Renal pelvis (tissue), 12 donors: Measurements from ENCODE around the gene PTPN11. TPM values are rescaled to one million over a fixed set of nuclear protein-coding genes. Genes with fewer than 3 reads are reported as not detected.
"Not testable (repeated sequence)": the region's sequence is repeated elsewhere in the genome, so short reads cannot be mapped to it uniquely, and the experiment has no call there.

Experiments
- DNase-seq: peaks from one replicate; pipeline ENCODE4 v3.0.0-alpha.2; 2013
- long read RNA-seq, 16 experiments: transcript quantifications; one replicate each; lab custom pipeline, GENCODE V29; 2026
- polyA plus RNA-seq, 3 donors: library from polyadenylated mRNA; unstranded; fragments of 120-200 nt; gene quantifications; one replicate each; pipeline ENCODE4 v1.2.1, GENCODE V29; 2013; ENCODE audit not compliant: insufficient read length in 3 of 3

The PTPN11 gene
- polyA plus RNA-seq: 10 to 100 TPM; 72.1 to 81.8 (median 74.8) TPM
- long read RNA-seq, donor 1, full-length matches to known transcripts: 2 of 2 reads
- long read RNA-seq, donor 1, partial matches to known transcripts: 0 of 2 reads
- long read RNA-seq, donor 1, other reads (novel, unspliced or antisense): 0 of 2 reads
- long read RNA-seq, donor 2, full-length matches to known transcripts: 8 of 13 reads
- long read RNA-seq, donor 2, partial matches to known transcripts: 5 of 13 reads
- long read RNA-seq, donor 2, other reads (novel, unspliced or antisense): 0 of 13 reads
- long read RNA-seq, donor 3, full-length matches to known transcripts: 1 of 9 reads
- long read RNA-seq, donor 3, partial matches to known transcripts: 8 of 9 reads
- long read RNA-seq, donor 3, other reads (novel, unspliced or antisense): 0 of 9 reads
- long read RNA-seq, donor 4, full-length matches to known transcripts: 3 of 8 reads
- long read RNA-seq, donor 4, partial matches to known transcripts: 5 of 8 reads
- long read RNA-seq, donor 4, other reads (novel, unspliced or antisense): 0 of 8 reads
- long read RNA-seq, donor 5, full-length matches to known transcripts: 3 of 24 reads
- long read RNA-seq, donor 5, partial matches to known transcripts: 21 of 24 reads
- long read RNA-seq, donor 5, other reads (novel, unspliced or antisense): 0 of 24 reads
- long read RNA-seq, donor 6, full-length matches to known transcripts: 12 of 12 reads
- long read RNA-seq, donor 6, partial matches to known transcripts: 0 of 12 reads
- long read RNA-seq, donor 6, other reads (novel, unspliced or antisense): 0 of 12 reads
- long read RNA-seq, donor 7, full-length matches to known transcripts: 11 of 32 reads
- long read RNA-seq, donor 7, partial matches to known transcripts: 21 of 32 reads
- long read RNA-seq, donor 7, other reads (novel, unspliced or antisense): 0 of 32 reads
- long read RNA-seq, donor 8: 0 reads
- long read RNA-seq, donor 9, full-length matches to known transcripts: 5 of 5 reads
- long read RNA-seq, donor 9, partial matches to known transcripts: 0 of 5 reads
- long read RNA-seq, donor 9, other reads (novel, unspliced or antisense): 0 of 5 reads
- long read RNA-seq, donor 10, full-length matches to known transcripts: 4 of 13 reads
- long read RNA-seq, donor 10, partial matches to known transcripts: 9 of 13 reads
- long read RNA-seq, donor 10, other reads (novel, unspliced or antisense): 0 of 13 reads
- long read RNA-seq, donor 11, full-length matches to known transcripts: 5 of 5 reads
- long read RNA-seq, donor 11, partial matches to known transcripts: 0 of 5 reads
- long read RNA-seq, donor 11, other reads (novel, unspliced or antisense): 0 of 5 reads
- long read RNA-seq, donor 12, full-length matches to known transcripts: 15 of 49 reads
- long read RNA-seq, donor 12, partial matches to known transcripts: 34 of 49 reads
- long read RNA-seq, donor 12, other reads (novel, unspliced or antisense): 0 of 49 reads
- long read RNA-seq, donor 13: 0 reads
- long read RNA-seq, donor 14: 0 reads
- long read RNA-seq, donor 15, full-length matches to known transcripts: 12 of 17 reads
- long read RNA-seq, donor 15, partial matches to known transcripts: 5 of 17 reads
- long read RNA-seq, donor 15, other reads (novel, unspliced or antisense): 0 of 17 reads
- long read RNA-seq, donor 16, full-length matches to known transcripts: 6 of 18 reads
- long read RNA-seq, donor 16, partial matches to known transcripts: 12 of 18 reads
- long read RNA-seq, donor 16, other reads (novel, unspliced or antisense): 0 of 18 reads

DNA sequence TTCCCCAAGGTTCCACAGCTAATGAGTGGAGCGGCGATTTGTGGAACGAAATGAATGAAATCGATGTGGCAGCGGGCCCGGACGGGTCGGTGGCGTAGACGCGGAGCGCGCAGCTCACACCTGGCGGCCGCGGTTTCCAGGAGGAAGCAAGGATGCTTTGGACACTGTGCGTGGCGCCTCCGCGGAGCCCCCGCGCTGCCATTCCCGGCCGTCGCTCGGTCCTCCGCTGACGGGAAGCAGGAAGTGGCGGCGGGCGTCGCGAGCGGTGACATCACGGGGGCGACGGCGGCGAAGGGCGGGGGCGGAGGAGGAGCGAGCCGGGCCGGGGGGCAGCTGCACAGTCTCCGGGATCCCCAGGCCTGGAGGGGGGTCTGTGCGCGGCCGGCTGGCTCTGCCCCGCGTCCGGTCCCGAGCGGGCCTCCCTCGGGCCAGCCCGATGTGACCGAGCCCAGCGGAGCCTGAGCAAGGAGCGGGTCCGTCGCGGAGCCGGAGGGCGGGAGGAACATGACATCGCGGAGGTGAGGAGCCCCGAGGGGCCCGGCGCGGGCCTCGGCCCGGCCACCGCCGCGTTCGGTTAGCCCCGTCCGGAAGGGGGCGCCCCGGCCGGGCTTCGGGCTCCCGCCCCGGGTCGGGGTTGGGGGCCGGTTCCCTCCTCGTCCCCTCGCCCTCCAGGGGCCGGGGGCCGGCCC, at the start of gene PTPN11:
Gene PTPN11 (plus strand): TSS at position 340 of the 689 bp plus-strand sequence. CDS start 165 bp downstream, at position 505.
- DNase-seq: peak; percentile 87

DNA sequence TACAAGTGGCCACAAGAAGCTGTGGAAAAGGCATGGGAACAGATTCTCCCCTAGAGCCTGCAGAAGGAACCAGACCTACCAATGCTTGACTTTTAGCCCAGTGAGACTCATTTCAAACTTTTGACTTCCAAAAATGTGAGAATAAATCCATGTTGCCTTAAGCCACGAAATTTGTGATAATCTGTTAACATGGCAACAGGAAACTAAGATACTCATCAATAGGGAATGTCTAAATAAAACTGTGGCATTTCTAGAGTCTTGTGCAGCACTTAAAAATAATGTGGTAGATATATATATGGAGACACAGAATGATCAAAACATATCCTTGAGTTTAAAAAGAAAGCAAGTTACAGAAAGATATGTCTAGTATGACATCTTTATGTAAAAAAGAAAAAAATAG, 48.5 kb upstream of the PTPN11 start:
- no peak for DNase-seq

DNA sequence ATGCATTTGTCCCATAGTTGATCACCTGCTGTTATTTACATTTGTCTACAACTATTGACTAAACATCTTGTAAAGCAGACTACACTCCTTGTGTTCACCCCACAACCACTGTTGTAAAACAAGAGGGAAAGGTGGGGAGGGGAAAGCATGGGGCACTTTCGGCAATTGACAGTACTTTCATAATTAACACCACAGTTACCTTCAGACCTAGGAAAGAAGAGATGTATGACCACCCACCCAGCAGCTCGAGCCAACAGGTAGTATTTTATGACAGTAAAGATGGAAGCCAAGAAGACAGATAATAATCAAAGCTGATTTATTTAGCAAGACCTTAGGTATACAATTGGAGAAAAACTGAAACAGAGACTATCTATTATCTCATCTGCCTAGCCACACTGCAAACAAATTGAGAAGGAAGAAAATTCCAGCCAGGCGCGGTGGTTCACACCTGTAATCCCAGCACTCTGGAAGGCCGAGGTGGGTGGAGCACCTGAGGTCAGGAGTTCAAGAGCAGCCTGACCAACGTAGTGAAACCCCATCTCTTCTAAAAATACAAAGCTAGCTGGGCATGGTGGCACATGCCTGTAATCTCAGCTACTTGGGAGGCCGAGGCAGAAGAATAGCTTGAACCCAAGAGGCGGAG, 47.8 kb upstream of the PTPN11 start:
- no peak for DNase-seq

DNA sequence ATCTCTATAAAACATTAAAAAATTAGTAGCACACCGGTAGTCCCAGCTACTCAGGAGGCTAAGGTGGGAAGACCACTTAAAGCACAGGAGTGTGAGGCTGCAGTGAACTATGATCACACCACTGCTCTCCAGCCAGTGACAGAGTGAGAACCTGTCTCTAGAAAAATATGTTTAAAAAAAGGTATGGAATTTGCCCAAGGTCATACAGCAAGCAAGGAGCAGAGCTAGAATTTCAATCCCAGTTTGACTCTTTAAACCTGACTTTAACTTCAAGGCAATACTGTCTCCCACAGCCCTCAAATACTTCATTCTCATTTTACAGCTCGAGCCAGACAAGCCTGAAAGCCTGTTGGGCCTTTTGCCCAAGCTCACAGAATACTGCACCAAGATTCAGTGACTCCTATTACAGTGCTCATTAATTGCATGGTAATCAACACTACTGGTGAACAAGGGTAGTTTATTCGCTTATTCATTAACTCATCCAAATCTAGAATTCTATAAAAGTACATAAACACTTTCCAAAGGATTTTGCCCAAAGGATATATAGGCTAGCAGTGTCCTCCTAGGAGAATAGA, 44.5 kb upstream of the PTPN11 start:
- DNase-seq: no peak

DNA sequence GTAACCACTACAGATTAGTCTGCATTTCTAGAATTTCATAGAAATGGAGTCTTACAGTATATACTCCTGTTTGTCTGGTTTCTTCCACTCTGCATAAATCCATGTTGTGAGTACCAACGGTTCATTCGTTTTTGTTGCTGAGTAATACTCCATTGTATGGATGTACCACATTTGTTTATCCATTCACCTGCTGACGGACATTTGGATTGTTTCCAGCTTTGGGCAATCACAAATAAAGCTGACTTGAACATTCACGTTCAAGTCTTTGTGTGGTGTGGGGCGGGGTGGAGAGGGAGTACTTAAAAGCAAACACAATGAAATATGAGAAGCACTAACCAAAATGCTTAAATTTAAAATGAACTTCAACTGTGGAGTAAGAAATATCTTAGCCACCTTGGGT, 43.6 kb upstream of the PTPN11 start:
- DNase-seq: no peak

DNA sequence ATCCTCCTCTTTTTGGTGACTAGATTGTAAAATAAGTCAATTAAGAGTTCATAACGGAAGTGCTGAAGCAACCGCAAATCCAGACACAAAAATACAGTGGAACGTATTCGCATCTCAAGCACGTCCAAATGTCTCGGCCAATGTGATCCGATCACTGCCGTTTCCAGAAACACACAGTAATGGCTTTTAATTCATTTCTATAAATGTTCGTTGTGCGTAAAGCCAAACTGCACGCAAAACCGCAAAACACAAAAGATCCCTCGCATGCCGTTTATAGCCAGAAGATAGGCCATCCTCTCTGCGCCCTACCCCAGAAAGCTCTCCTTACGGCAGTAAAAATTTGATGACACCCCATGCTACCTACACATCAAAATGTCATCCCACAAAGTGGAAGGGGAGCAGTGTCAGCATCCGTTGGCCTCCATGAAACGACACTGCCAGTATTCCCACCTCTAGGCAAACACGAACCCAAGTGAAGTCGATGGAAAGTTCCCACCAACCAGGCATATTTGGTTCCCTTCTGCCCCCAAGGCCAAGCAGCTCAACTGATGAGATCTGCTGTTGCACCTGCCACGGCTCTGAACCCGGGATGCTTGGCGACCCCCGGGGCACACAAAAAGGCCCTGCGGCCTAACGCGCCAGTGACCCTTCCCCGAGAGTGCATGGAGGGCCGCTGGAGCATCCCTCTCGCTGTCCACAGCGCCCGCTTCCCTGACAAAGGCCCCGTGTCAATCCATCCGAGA, 37.9 kb upstream of the PTPN11 start:
- DNase-seq: no peak

DNA sequence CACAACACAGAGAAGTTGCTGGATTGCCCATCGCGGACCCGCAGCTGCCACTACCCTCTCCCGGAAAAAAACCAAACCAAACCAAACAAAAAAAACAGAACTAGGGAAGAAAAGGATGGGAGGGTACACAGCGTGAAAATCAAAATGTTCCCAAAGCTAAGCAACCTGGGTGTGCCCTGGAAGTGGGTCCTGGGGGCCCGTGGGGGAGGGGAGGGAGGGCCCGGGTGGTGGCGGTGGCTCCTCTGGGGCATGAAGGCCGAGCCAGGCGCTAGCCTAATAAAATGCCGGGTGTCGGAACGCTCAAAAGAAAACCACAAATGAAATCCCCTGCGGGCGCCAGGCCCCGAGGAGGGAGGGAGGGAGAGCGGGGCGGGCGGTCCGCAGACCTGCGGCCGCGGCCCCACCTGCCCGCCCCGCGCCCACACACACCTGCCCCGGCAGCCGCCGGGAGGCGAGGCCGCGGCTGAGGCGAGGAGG, 37.3 kb upstream of the PTPN11 start:
- peak; percentile 23 for DNase-seq

DNA sequence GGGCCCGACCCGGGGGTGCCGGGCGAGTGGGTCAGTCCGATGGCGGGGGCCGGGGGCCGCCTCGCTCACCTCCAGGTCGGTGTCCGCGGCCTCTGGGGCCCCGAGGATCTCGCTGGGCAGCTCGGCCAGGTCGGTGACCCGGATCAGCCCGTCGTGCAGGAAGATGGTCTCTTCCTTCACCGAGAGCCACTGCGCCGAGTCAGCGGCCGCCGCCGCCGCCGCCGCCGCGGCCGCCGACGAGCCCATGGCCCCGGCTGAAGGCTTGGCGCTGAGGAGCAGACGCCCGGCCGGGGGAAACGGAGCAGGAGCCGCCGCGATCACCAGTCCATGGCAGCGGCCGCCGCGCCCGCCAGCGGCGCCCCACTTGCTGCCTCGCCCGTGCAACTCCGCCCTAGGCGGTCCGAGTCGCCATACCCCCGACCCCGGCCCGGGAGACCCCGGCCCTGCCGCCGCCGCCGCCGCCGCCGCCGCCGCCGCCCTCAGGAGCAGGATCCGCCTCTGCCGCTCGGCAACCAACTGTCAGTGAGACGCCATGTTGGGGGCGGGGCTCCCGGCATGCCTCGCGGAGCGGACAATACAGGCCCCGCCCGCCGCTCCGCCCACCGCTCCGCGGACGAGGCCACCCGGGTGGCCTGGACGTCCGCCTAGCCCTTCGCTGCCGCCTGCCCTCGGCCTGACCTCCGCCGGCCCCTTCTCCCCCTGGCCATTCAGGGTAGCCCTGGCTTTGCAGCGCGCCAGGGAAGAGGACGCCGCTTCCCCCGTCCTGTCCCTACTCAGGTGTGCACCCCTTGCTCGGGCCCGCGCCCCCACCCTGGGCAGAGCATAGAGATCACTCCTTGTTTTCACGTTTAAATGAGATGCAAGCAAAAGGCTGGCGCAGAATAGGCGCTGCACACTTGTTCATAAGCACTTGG, 36.6 kb upstream of the PTPN11 start, which contains the start of gene HECTD4:
Gene HECTD4 (minus strand): TSS at position 549 of the 914 bp plus-strand sequence. CDS start 303 bp downstream, at position 246.
- peak; percentile 90 for DNase-seq

DNA sequence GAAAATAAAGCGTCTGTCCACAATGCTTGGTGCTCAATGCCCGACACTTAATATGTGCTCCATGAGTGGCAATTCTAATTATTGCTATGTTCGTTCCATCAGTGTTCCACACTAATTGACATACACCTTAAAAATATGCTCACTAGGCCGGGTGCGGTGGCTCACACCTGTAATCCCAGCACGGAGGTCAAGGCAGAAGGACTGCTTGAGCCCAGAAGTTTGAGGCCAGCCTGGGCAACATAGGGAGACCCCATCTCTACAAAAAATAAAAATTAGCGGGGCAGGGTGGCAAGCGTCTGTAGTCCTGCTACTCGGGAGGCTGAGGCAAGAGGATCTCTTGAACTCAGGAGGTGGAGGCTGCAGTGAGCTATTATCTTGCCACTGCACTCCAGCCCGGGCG, 35.9 kb upstream of the PTPN11 start:
- no peak for DNase-seq

DNA sequence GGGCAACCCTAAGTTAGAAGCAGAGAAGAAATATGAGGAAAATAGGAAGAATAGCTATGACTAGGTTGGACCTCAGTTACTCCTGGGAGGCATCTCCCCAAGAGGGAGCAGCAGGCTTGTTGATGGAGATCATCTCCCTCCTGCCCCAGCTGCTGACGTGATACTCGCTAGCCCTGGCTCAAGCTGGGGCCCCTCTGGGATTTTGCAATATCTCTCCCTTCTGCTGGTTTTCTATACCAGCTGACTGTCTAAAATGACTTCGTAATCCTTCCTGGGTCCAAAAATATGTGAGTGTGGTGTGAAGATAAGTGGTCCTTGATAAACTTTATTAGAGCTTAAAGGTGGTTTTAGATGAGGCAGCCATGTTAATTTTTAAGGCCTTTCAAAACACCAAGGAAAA, 32.0 kb upstream of the PTPN11 start:
- no peak for DNase-seq

DNA sequence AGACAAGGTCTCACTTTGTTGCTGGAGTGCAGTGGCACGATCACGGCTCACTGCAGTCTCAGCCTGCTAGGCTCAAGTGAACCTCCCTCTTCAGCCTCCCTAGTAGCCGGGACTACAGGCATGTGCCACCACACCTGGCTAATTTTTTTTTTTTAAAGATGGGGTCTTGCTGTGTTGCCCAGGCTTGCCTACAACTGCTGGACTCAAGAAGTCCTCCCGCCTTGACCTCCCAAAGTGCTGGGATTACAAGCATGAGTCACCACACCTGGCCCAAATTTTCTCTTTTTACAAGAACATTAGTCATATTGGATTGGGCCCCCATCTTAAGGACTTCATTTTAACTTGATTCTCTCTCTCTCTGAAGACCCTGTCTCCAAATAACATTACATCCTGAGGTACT, 29.5 kb upstream of the PTPN11 start:
- no peak for DNase-seq

DNA sequence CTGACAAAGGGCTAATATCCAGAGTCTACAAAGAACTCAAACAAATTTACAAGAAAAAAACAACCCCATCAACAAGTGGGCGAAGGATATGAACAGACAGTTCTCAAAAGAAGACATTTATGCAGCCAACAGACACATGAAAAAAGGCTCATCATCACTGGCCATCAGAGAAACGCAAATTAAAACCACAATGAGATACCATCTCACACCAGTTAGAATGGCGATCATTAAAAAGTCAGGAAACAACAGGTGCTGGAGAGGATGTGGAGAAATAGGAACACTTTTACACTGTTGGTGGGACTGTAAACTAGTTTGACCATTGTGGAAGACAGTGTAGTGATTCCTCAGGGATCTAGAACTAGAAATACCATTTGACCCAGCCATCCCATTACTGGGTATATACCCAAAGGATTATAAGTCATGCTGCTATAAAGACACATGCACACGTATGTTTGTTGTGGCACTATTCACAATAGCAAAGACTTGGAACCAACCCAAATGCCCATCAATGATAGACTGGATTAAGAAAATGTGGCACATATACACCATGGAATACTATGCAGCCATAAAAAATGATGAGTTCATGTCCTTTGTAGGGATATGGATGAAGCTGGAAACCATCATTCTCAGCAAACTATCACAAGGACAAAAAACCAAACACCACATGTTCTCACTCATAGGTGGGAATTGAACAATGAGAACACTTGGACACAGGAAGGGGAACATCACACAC, 28.7 kb upstream of the PTPN11 start:
- not testable (repeated sequence) for DNase-seq

DNA sequence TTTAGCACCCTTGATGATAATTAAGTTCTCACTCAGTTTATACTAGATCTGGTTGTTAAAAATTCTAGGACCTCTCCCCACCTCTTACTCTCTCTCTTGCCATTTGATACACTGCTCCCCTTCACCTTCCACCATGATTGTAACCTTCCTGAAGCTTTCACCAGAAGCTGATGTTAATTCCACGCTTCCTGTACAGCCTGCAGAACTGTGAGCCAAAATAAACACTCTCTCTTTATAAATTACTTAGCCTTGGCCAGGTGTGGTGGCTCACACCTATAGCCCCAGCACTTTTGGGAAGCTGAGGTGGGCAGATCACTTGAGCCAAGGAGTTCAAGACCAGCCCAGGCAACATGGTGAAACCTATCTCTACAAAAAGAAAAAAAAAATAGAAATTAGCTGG, 25.4 kb upstream of the PTPN11 start:
- no peak for DNase-seq

DNA sequence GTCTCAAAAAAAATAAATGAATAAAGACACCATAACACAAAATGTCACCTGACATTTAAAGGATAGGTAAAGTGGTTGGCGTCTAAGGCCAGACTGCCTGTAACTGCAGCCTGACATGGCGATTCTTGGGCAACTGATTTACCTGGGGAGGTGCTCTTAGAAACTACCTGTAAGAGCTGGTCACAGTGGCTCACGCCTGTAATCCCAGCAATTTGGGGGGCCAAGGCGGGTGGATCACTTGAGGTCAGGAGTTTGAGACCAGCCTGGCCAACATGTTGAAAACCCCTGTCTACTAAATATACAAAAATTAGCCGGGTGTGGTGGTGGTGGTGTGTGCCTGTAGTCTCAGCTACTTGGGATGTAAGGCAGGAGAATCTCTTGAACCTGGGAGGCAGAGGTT, 17.7 kb upstream of the PTPN11 start:
- no peak for DNase-seq

DNA sequence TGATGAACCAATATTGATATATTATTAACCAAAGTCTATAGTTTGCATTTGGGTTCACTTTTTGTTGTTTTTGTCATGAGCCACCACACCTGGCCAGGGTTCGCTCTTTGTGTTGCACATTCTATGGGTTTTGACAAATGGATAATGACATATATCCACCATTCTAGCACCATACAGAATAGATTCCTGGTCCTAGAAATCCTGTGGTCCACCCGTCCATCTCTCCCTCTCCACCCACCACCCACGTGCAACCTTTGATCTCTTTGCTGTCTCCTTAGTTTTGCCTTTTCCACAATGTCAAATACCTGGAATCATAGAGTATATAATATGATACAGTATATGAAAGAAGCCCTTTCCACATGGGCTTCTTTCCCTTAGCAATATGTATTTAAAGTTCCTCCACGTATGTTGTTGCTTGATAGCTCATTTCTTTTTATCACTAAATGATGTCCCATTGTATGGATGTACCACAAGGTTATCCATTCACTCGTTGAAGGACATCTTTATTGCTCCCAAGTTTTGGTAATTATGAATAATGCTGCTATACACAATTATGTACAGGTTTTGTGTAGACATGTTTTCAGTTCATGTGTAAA, 16.7 kb upstream of the PTPN11 start:
- DNase-seq: no peak
